KMS-11 (cell line): ENCODE data around the gene AKR7A3.

Experiments used
- H2AFZ ChIP-seq: fragments of 200-600 bp; sonication (generic); 2 replicates; pipeline ENCODE4 v1.6.1; 2016; ENCODE audit warnings: antibody characterized with exemption, mixed run types, low read depth
- H3K27ac ChIP-seq: fragments of 200-600 bp; sonication (generic); 2 replicates; pipeline ENCODE4 v1.6.1; 2016; ENCODE audit warnings: mild to moderate bottlenecking, mixed run types
- H3K27me3 ChIP-seq: fragments of 200-600 bp; sonication (generic); 2 replicates; pipeline ENCODE4 v1.6.1; 2017; ENCODE audit warnings: mild to moderate bottlenecking, low read depth, mixed run types, moderate library complexity; ENCODE audit not compliant: insufficient read depth
- H3K36me3 ChIP-seq: fragments of 200-600 bp; sonication (generic); 2 replicates; pipeline ENCODE4 v1.6.1; 2017; ENCODE audit warnings: mild to moderate bottlenecking, mixed run types; ENCODE audit not compliant: insufficient read depth
- H3K4me1 ChIP-seq: fragments of 200-600 bp; sonication (generic); 2 replicates; pipeline ENCODE4 v1.6.1; 2016; ENCODE audit warnings: mild to moderate bottlenecking, low read depth, mixed run types; ENCODE audit not compliant: poor library complexity, severe bottlenecking
- H3K4me2 ChIP-seq: fragments of 200-600 bp; sonication (generic); 2 replicates; pipeline ENCODE4 v1.7.0; 2016; ENCODE audit warnings: mild to moderate bottlenecking, mixed run types
- H3K4me3 ChIP-seq: fragments of 200-600 bp; sonication (generic); IDR thresholded peaks from 2 replicates; pipeline ENCODE4 v1.6.1; 2017; ENCODE audit warnings: low read depth, low read length, mixed read lengths; ENCODE audit not compliant: insufficient read depth
- H3K79me2 ChIP-seq: fragments of 200-600 bp; sonication (generic); 2 replicates; pipeline ENCODE4 v1.6.1; 2016; ENCODE audit warnings: low read depth, mixed run types; ENCODE audit not compliant: insufficient read depth
- H3K9ac ChIP-seq: fragments of 200-600 bp; sonication (generic); 2 replicates; pipeline ENCODE4 v1.6.1; 2016; ENCODE audit warnings: mild to moderate bottlenecking, mixed run types
- H4K20me1 ChIP-seq: fragments of 200-600 bp; sonication (generic); 2 replicates; pipeline ENCODE4 v1.6.1; 2016; ENCODE audit warnings: mild to moderate bottlenecking, mixed run types; ENCODE audit not compliant: insufficient read depth
- CTCF ChIP-seq: fragments of 200-600 bp; sonication (generic); conservative IDR thresholded peaks from 2 replicates; pipeline ENCODE4 v1.6.1; 2017; ENCODE audit warnings: low read depth, mild to moderate bottlenecking, antibody characterized with exemption, low read length, moderate library complexity, mixed read lengths

Gene AKR7A3

GRCh38 chr1:19323987-19324664 lies 35.6 kb upstream of the AKR7A3 start:
- Histone ChIP-seq H3K4me1 (no peaks in the 10 kb centered on the region), H3K4me2 (no peak overlapping the region), H3K27me3 (no peaks in the 10 kb centered on the region), H3K27ac (no peak overlapping the region), H3K4me3 (no peak overlapping the region), H3K79me2 (no peaks in the 10 kb centered on the region), H3K36me3 (no peaks in the 10 kb centered on the region), H3K9ac (no peak overlapping the region), H2AFZ (no peak overlapping the region), H4K20me1 (no peaks in the 10 kb centered on the region)
- no peak for TF ChIP-seq CTCF

GRCh38 chr1:19322481-19322880 lies 33.9 kb upstream of the AKR7A3 start:
- Histone ChIP-seq H3K27me3 (no peaks in the 10 kb centered on the region), H3K4me3 (no peak overlapping the region), H3K79me2 (no peaks in the 10 kb centered on the region), H3K36me3 (no peaks in the 10 kb centered on the region), H3K4me2 (no peak overlapping the region), H4K20me1 (no peaks in the 10 kb centered on the region), H2AFZ (no peak overlapping the region), H3K9ac (no peak overlapping the region), H3K27ac (no peak overlapping the region), H3K4me1 (no peaks in the 10 kb centered on the region)
- TF ChIP-seq CTCF: no peak

GRCh38 chr1:19321071-19321470 lies 32.5 kb upstream of the AKR7A3 start:
- Histone ChIP-seq H4K20me1 (no peaks in the 10 kb centered on the region), H3K79me2 (no peaks in the 10 kb centered on the region), H3K4me2 (no peak overlapping the region), H3K9ac (no peak overlapping the region), H3K4me1 (no peaks in the 10 kb centered on the region), H3K36me3 (no peaks in the 10 kb centered on the region), H3K27ac (no peak overlapping the region), H2AFZ (no peak overlapping the region), H3K4me3 (no peak overlapping the region), H3K27me3 (no peaks in the 10 kb centered on the region)
- no peak for TF ChIP-seq CTCF

DNA sequence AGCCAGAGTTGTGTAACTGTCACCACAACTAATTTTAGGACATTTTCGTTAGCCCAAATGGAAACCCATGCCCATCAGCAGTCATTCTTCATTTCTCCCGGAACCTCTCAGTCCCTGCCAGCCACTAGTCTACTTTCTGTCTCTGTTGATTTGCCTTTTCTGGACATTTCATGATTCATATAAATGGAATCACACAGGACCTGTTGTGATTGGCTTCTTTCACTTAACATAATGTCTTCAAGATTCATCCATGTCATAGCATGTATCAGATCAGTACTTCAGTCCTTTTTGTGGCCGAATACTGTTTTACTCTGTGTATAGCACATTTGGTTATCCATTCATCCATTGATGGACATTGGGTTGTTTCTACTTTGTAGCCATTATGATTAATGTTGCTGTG lies 30.6 kb upstream of the AKR7A3 start:
- H3K4me2 ChIP-seq: no peak overlapping the region
- H3K4me1 ChIP-seq: no peaks in the 10 kb centered on the region
- no peaks in the 10 kb centered on the region for H3K27me3 ChIP-seq
- no peaks in the 10 kb centered on the region for H4K20me1 ChIP-seq
- no peak overlapping the region for H3K9ac ChIP-seq
- no peak for TF ChIP-seq CTCF
- H3K79me2 ChIP-seq: no peaks in the 10 kb centered on the region
- no peak overlapping the region for H3K4me3 ChIP-seq
- H3K36me3 ChIP-seq: no peaks in the 10 kb centered on the region
- H2AFZ ChIP-seq: no peak overlapping the region
- no peak overlapping the region for H3K27ac ChIP-seq
